ENCODE results near the gene NIM1K.

NIM1K gene

GRCh38 chr5:43243270-43243669 lies 51.2 kb downstream of the NIM1K start:
- Histone ChIP-seq H2AK5ac (ENCODE audit: low read length) (no peak overlapping the region), H3K27me3 (ENCODE audit: insufficient read depth, low read length, poor library complexity) (no peaks in the 10 kb centered on the region)

GRCh38 chr5:43244823-43245565 lies 53.0 kb downstream of the NIM1K start:
- Histone ChIP-seq H3K23ac (ENCODE audit: low read length) (no peak overlapping the region), H4K8ac (ENCODE audit: low read depth, low read length) (no peak overlapping the region), H3K18ac (ENCODE audit: low read length) (no peak overlapping the region), H2BK15ac (replicated peaks; ENCODE audit: low read depth) (no peak overlapping the region), H3K36me3 (ENCODE audit: control insufficient read depth, insufficient read depth, low read length) (no peaks in the 10 kb centered on the region), H3K27ac (ENCODE audit: low read depth, low read length) (no peak overlapping the region), H3K9ac (ENCODE audit: low read length) (no peak overlapping the region), H3K56ac (ENCODE audit: low read length) (no peak overlapping the region), H3K79me2 (ENCODE audit: control insufficient read depth, insufficient read depth, low read length) (no peaks in the 10 kb centered on the region), H2BK120ac (ENCODE audit: low read depth, low read length) (no peak overlapping the region), H2AK5ac (ENCODE audit: low read length) (no peak overlapping the region), H3K79me1 (ENCODE audit: low read length) (no peaks in the 10 kb centered on the region), H4K5ac (ENCODE audit: low read length) (no peak overlapping the region), H3K4ac (ENCODE audit: low read depth, low read length) (no peak overlapping the region), H2BK5ac (ENCODE audit: low read length) (no peak overlapping the region), H3K4me3 (ENCODE audit: low read length) (no peak overlapping the region), H3K4me2 (ENCODE audit: low read length) (no peak overlapping the region), H3K27me3 (ENCODE audit: insufficient read depth, low read length, poor library complexity) (no peaks in the 10 kb centered on the region), H3K4me1 (ENCODE audit: control insufficient read depth, low read depth, low read length) (no peaks in the 10 kb centered on the region)
- WGBS (ENCODE audit: extremely low coverage, insufficient coverage, low lambda C conversion rate) = no CpG with 5 or more reads among the region's 11 CpGs
- no peak for DNase-seq

More at GRCh38 chr5:43243270-43243669, 51.2 kb downstream of the NIM1K start:
- Histone ChIP-seq H2BK15ac (replicated peaks; ENCODE audit: low read depth) (no peak overlapping the region), H3K79me2 (ENCODE audit: control insufficient read depth, insufficient read depth, low read length) (no peaks in the 10 kb centered on the region), H3K4me1 (ENCODE audit: control insufficient read depth, low read depth, low read length) (no peaks in the 10 kb centered on the region), H3K18ac (ENCODE audit: low read length) (no peak overlapping the region), H2BK120ac (ENCODE audit: low read depth, low read length) (no peak overlapping the region), H2BK5ac (ENCODE audit: low read length) (no peak overlapping the region), H3K23ac (ENCODE audit: low read length) (no peak overlapping the region), H3K9ac (ENCODE audit: low read length) (no peak overlapping the region), H3K4me3 (ENCODE audit: low read length) (no peak overlapping the region), H4K8ac (ENCODE audit: low read depth, low read length) (no peak overlapping the region), H3K4me2 (ENCODE audit: low read length) (no peak overlapping the region), H3K27ac (ENCODE audit: low read depth, low read length) (no peak overlapping the region), H3K79me1 (ENCODE audit: low read length) (no peaks in the 10 kb centered on the region), H3K56ac (ENCODE audit: low read length) (no peak overlapping the region), H3K4ac (ENCODE audit: low read depth, low read length) (no peak overlapping the region), H3K36me3 (ENCODE audit: control insufficient read depth, insufficient read depth, low read length) (no peaks in the 10 kb centered on the region), H4K5ac (ENCODE audit: low read length) (no peak overlapping the region)
- DNase-seq = no peak

GRCh38 chr5:43245724-43246385 lies 53.8 kb downstream of the NIM1K start:
- no peak overlapping the region for H2BK120ac ChIP-seq (ENCODE audit: low read depth, low read length)
- H4K5ac ChIP-seq (ENCODE audit: low read length) = no peak overlapping the region
- no peak overlapping the region for H2AK5ac ChIP-seq (ENCODE audit: low read length)
- H3K4ac ChIP-seq (ENCODE audit: low read depth, low read length) = no peak overlapping the region
- no peak overlapping the region for H3K9ac ChIP-seq (ENCODE audit: low read length)
- H3K4me3 ChIP-seq (ENCODE audit: low read length) = no peak overlapping the region
- H3K4me2 ChIP-seq (ENCODE audit: low read length) = no peak overlapping the region
- no peaks in the 10 kb centered on the region for H3K36me3 ChIP-seq (ENCODE audit: control insufficient read depth, insufficient read depth, low read length)
- no peak for DNase-seq
- no CpG with 5 or more reads among the region's 19 CpGs for WGBS (ENCODE audit: extremely low coverage, insufficient coverage, low lambda C conversion rate)
- H3K79me2 ChIP-seq (ENCODE audit: control insufficient read depth, insufficient read depth, low read length) = no peaks in the 10 kb centered on the region
- H3K4me1 ChIP-seq (ENCODE audit: control insufficient read depth, low read depth, low read length) = no peaks in the 10 kb centered on the region
- H3K56ac ChIP-seq (ENCODE audit: low read length) = no peak overlapping the region
- H3K27me3 ChIP-seq (ENCODE audit: insufficient read depth, low read length, poor library complexity) = no peaks in the 10 kb centered on the region
- H3K27ac ChIP-seq (ENCODE audit: low read depth, low read length) = no peak overlapping the region
- no peak overlapping the region for H4K8ac ChIP-seq (ENCODE audit: low read depth, low read length)
- no peak overlapping the region for H3K18ac ChIP-seq (ENCODE audit: low read length)
- H3K23ac ChIP-seq (ENCODE audit: low read length) = no peak overlapping the region
- H3K79me1 ChIP-seq (ENCODE audit: low read length) = no peaks in the 10 kb centered on the region
- H2BK15ac ChIP-seq (replicated peaks; ENCODE audit: low read depth) = no peak overlapping the region
- H2BK5ac ChIP-seq (ENCODE audit: low read length) = no peak overlapping the region

GRCh38 chr5:43251754-43252153 lies 59.7 kb downstream of the NIM1K start:
- Histone ChIP-seq H3K4me2 (ENCODE audit: low read length) (no peak overlapping the region), H3K27ac (ENCODE audit: low read depth, low read length) (no peak overlapping the region), H4K5ac (ENCODE audit: low read length) (no peak overlapping the region), H3K27me3 (ENCODE audit: insufficient read depth, low read length, poor library complexity) (peaks cover 2% of the 10 kb centered on the region), H3K4me1 (ENCODE audit: control insufficient read depth, low read depth, low read length) (no peaks in the 10 kb centered on the region), H3K79me1 (ENCODE audit: low read length) (no peaks in the 10 kb centered on the region), H4K8ac (ENCODE audit: low read depth, low read length) (no peak overlapping the region), H3K36me3 (ENCODE audit: control insufficient read depth, insufficient read depth, low read length) (no peaks in the 10 kb centered on the region), H2BK120ac (ENCODE audit: low read depth, low read length) (no peak overlapping the region), H3K56ac (ENCODE audit: low read length) (no peak overlapping the region), H3K9ac (ENCODE audit: low read length) (no peak overlapping the region), H2BK5ac (ENCODE audit: low read length) (no peak overlapping the region), H3K4me3 (ENCODE audit: low read length) (no peak overlapping the region), H3K4ac (ENCODE audit: low read depth, low read length) (no peak overlapping the region), H3K79me2 (ENCODE audit: control insufficient read depth, insufficient read depth, low read length) (no peaks in the 10 kb centered on the region), H2AK5ac (ENCODE audit: low read length) (no peak overlapping the region), H2BK15ac (replicated peaks; ENCODE audit: low read depth) (no peak overlapping the region), H3K23ac (ENCODE audit: low read length) (no peak overlapping the region), H3K18ac (ENCODE audit: low read length) (no peak overlapping the region)
- no peak for DNase-seq
- no CpG with 5 or more reads among the region's 5 CpGs for WGBS (ENCODE audit: extremely low coverage, insufficient coverage, low lambda C conversion rate)

- Histone ChIP-seq H2BK120ac (ENCODE audit: low read depth, low read length) (no peak overlapping the region), H2BK5ac (ENCODE audit: low read length) (no peak overlapping the region), H2BK15ac (replicated peaks; ENCODE audit: low read depth) (no peak overlapping the region), H3K36me3 (ENCODE audit: control insufficient read depth, insufficient read depth, low read length) (no peaks in the 10 kb centered on the region), H3K9ac (ENCODE audit: low read length) (no peak overlapping the region), H3K27ac (ENCODE audit: low read depth, low read length) (no peak overlapping the region), H3K4me2 (ENCODE audit: low read length) (no peak overlapping the region), H3K79me1 (ENCODE audit: low read length) (no peaks in the 10 kb centered on the region), H3K56ac (ENCODE audit: low read length) (no peak overlapping the region), H4K8ac (ENCODE audit: low read depth, low read length) (no peak overlapping the region), H2AK5ac (ENCODE audit: low read length) (no peak overlapping the region), H3K4me3 (ENCODE audit: low read length) (no peak overlapping the region), H3K79me2 (ENCODE audit: control insufficient read depth, insufficient read depth, low read length) (no peaks in the 10 kb centered on the region), H3K23ac (ENCODE audit: low read length) (no peak overlapping the region), H3K4me1 (ENCODE audit: control insufficient read depth, low read depth, low read length) (no peaks in the 10 kb centered on the region), H3K27me3 (ENCODE audit: insufficient read depth, low read length, poor library complexity) (peaks cover 2% of the 10 kb centered on the region), H4K5ac (ENCODE audit: low read length) (no peak overlapping the region), H3K4ac (ENCODE audit: low read depth, low read length) (no peak overlapping the region), H3K18ac (ENCODE audit: low read length) (no peak overlapping the region)
- DNase-seq = no peak
- no CpG with 5 or more reads among the region's 2 CpGs for WGBS (ENCODE audit: extremely low coverage, insufficient coverage, low lambda C conversion rate)
Observed at GRCh38 chr5:43255704-43256103, 63.7 kb downstream of the NIM1K start.

Data from mesendoderm (in vitro differentiated cells).